Fibroblast of the aortic adventitia (primary cell): Measurements from ENCODE around the gene KDM6B. TPM values are rescaled to one million over a fixed set of nuclear protein-coding genes. Genes with fewer than 3 reads are reported as not detected.
"Not testable (repeated sequence)": the region's sequence is repeated elsewhere in the genome, so short reads cannot be mapped to it uniquely, and the experiment has no call there.

Experiments
- DNase-seq: peaks from one replicate; pipeline ENCODE4 v3.0.0-alpha.2; 2010; ENCODE audit warnings: low read depth
- H3K4me3 ChIP-seq: 2 replicates; pipeline ENCODE4 v1.5.1; 2011; ENCODE audit warnings: low read depth, mild to moderate bottlenecking, control low read depth, low read length, moderate library complexity
- CTCF ChIP-seq: IDR thresholded peaks from 2 replicates; pipeline ENCODE4 v1.5.1; 2011; ENCODE audit warnings: mild to moderate bottlenecking, low read length, control low read depth, inconsistent platforms; ENCODE audit not compliant: insufficient read depth
- total RNA-seq: library from RNA; depleted of rRNA; stranded (reverse); fragments of >200 nt; gene quantifications from 2 replicates; pipeline ENCODE4 v1.2.3, GENCODE V29; 2012; ENCODE audit warnings: low replicate concordance

KDM6B gene
- total RNA-seq, 1 donor, result 5.7 TPM

GRCh38 chr17:7797976-7798375 is 36.0 kb upstream of the KDM6B start:
- H3K4me3 ChIP-seq, result no peak overlapping the region
- no peak for DNase-seq
- TF ChIP-seq CTCF, result no peak

- DNase-seq, result no peak
- H3K4me3 ChIP-seq, result no peak overlapping the region
- TF ChIP-seq CTCF, result no peak
Observed at GRCh38 chr17:7798839-7799238, 35.2 kb upstream of the KDM6B start.

- TF ChIP-seq CTCF, result no peak
- DNase-seq, result peak; percentile 5
- no peak overlapping the region for H3K4me3 ChIP-seq
Observed at GRCh38 chr17:7803981-7804380, 30.0 kb upstream of the KDM6B start.

GRCh38 chr17:7806587-7806986 is 27.4 kb upstream of the KDM6B start:
- no peak for DNase-seq
- no peak for TF ChIP-seq CTCF
- no peak overlapping the region for H3K4me3 ChIP-seq

- H3K4me3 ChIP-seq, result no peak overlapping the region
- TF ChIP-seq CTCF, result no peak
- DNase-seq, result no peak
Observed at GRCh38 chr17:7807206-7807605, 26.8 kb upstream of the KDM6B start.

GRCh38 chr17:7809086-7809790 is 24.8 kb upstream of the KDM6B start:
- no peak overlapping the region for H3K4me3 ChIP-seq
- DNase-seq, result no peak
- no peak for TF ChIP-seq CTCF

- H3K4me3 ChIP-seq, result not testable (repeated sequence)
- peak; percentile 35 for DNase-seq
Observed at GRCh38 chr17:7809791-7810343, 24.1 kb upstream of the KDM6B start.
